Endodermal cell (in vitro differentiated cells): ENCODE results near the gene RNF121. TPM values are rescaled to one million over a fixed set of nuclear protein-coding genes. Genes with fewer than 3 reads are reported as not detected.

Experiments used
- DNase-seq: peaks from one replicate; pipeline ENCODE4 v3.0.0-alpha.2; 2017
- H3K27ac ChIP-seq: 2 replicates; pipeline ENCODE4 v1.5.1; 2013; ENCODE audit warnings: mild to moderate bottlenecking, low read depth, low read length, moderate library complexity
- H3K27me3 ChIP-seq: 2 replicates; pipeline ENCODE4 v1.6.1; 2013; ENCODE audit warnings: mild to moderate bottlenecking, low read length, moderate library complexity; ENCODE audit not compliant: insufficient read depth, control insufficient read depth, poor library complexity, severe bottlenecking
- H3K36me3 ChIP-seq: 2 replicates; pipeline ENCODE4 v1.7.0; 2013; ENCODE audit warnings: mild to moderate bottlenecking, low read length, moderate library complexity; ENCODE audit not compliant: control insufficient read depth, insufficient read depth
- H3K4me1 ChIP-seq: one replicate; pipeline ENCODE4 v1.7.0; 2013; ENCODE audit warnings: low read length; ENCODE audit not compliant: control insufficient read depth, insufficient read depth
- H3K4me3 ChIP-seq: 2 replicates; pipeline ENCODE4 v1.5.1; 2013; ENCODE audit warnings: mild to moderate bottlenecking, low read length, moderate library complexity
- H3K9ac ChIP-seq: 2 replicates; pipeline ENCODE4 v1.6.1; 2013; ENCODE audit warnings: mild to moderate bottlenecking, low read length, moderate library complexity; ENCODE audit not compliant: poor library complexity, severe bottlenecking; ENCODE audit errors: extremely low read depth
- H3K9me3 ChIP-seq: 2 replicates; pipeline ENCODE4 v1.6.1; 2013; ENCODE audit warnings: mild to moderate bottlenecking, low read length, moderate library complexity; ENCODE audit not compliant: control insufficient read depth
- H3K27ac Mint-ChIP-seq: 2 replicates; pipeline ENCODE4 v1.8.0; 2020; ENCODE audit warnings: mixed read lengths
- H3K27me3 Mint-ChIP-seq: 2 replicates; pipeline ENCODE4 v1.8.0; 2021; ENCODE audit warnings: mild to moderate bottlenecking, mixed read lengths; ENCODE audit not compliant: insufficient read depth
- H3K36me3 Mint-ChIP-seq: 2 replicates; pipeline ENCODE4 v1.8.0; 2020; ENCODE audit warnings: low read depth, mixed read lengths
- H3K4me1 Mint-ChIP-seq: 2 replicates; pipeline ENCODE4 v1.8.0; 2020; ENCODE audit warnings: mixed read lengths
- H3K4me3 Mint-ChIP-seq: 2 replicates; pipeline ENCODE4 v1.8.0; 2020; ENCODE audit warnings: mild to moderate bottlenecking, moderate library complexity, mixed read lengths
- H3K9me3 Mint-ChIP-seq: 2 replicates; pipeline ENCODE4 v1.8.0; 2020; ENCODE audit warnings: mild to moderate bottlenecking, mixed read lengths
- WGBS, 2 experiments: methylation state at CpG; one replicate each; pipeline versions ENCODE4 v1.1.5 to v1.1.7; 2013; ENCODE audit warnings: missing lambda C conversion rate in 2 of 2, mixed read lengths in 1 of 2; ENCODE audit not compliant: insufficient coverage in 1 of 2, insufficient read length in 1 of 2; 5-methylcytosine and 5-hydroxymethylcytosine counted together
- total RNA-seq, 2 donors: library from RNA; stranded (reverse); fragmentation: NEBNext Ultra II Directional in 1 of 2; extraction: Animal tissue kit (Norgen Biotek cat#: 25700) in 1 of 2; gene quantifications; 2 replicates in 1 of 2; 3 replicates in 1 of 2; pipeline ENCODE4 v1.2.1, GENCODE V29; 2021
- TF ChIP-seq, protein P1 (sequence below): fragments of 200-600 bp; sonication (generic); conservative IDR thresholded peaks from 2 replicates; pipeline ENCODE4 v1.5.0; 2021; ENCODE audit warnings: antibody characterized with exemption, mild to moderate bottlenecking

The RNF121 gene
- total RNA-seq, 2 donors from 2014 or later = 50.9 to 52.2 TPM

GRCh38 chr11:72039031-72039855 lies 110.4 kb downstream of the RNF121 start:
- TF ChIP-seq, protein P1, sequence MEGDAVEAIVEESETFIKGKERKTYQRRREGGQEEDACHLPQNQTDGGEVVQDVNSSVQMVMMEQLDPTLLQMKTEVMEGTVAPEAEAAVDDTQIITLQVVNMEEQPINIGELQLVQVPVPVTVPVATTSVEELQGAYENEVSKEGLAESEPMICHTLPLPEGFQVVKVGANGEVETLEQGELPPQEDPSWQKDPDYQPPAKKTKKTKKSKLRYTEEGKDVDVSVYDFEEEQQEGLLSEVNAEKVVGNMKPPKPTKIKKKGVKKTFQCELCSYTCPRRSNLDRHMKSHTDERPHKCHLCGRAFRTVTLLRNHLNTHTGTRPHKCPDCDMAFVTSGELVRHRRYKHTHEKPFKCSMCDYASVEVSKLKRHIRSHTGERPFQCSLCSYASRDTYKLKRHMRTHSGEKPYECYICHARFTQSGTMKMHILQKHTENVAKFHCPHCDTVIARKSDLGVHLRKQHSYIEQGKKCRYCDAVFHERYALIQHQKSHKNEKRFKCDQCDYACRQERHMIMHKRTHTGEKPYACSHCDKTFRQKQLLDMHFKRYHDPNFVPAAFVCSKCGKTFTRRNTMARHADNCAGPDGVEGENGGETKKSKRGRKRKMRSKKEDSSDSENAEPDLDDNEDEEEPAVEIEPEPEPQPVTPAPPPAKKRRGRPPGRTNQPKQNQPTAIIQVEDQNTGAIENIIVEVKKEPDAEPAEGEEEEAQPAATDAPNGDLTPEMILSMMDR = no peak
- Histone ChIP-seq H3K9me3 (no peaks in the 10 kb centered on the region), H3K27ac (peak overlapping the region; percentile 28), H3K4me1 (peaks cover 20% of the 10 kb centered on the region), H3K36me3 (peaks cover 15% of the 10 kb centered on the region), H3K9ac (no peak overlapping the region), H3K4me3 (peak overlapping the region; percentile 88), H3K27me3 (no peaks in the 10 kb centered on the region)
- WGBS, 2 experiments = 81 to 85% methylated on average over 5 of the region's 5 CpGs
- Mint-ChIP-seq H3K27me3 (no peaks in the 10 kb centered on the region), H3K27ac (no peak overlapping the region), H3K4me3 (no peak overlapping the region), H3K4me1 (peaks cover 5% of the 10 kb centered on the region), H3K36me3 (peaks cover 16% of the 10 kb centered on the region), H3K9me3 (no peaks in the 10 kb centered on the region)
- DNase-seq = no peak

DNA sequence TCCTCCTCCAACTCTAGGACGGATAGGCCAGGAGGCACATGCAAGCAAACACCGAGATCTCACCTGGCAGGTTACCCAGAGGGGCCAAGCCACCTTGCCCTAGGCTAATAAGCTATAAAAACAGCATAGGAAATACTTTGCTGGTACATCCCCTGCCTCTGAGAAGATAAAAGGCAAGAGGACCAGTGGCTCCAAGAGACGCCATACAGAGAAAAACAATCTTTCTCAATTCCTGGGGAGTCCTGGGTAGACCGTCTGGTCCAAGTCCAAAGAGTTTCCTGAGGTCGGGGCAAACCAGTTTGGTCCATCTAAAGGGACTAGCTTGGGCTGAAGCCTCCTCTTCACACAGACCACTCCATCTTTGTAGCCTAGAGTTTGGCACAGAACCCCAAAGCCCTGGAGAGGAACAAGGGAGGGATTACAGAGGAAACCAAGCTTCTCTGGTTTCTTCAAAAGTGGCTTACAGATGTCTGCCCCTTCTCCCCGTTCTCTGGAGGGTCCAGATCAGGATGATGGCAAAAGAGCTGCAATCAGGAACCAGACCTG lies 111.1 kb downstream of the RNF121 start:
- no peak overlapping the region for H3K4me3 Mint-ChIP-seq
- H3K36me3 Mint-ChIP-seq = peaks cover 14% of the 10 kb centered on the region
- Histone ChIP-seq H3K9me3 (no peaks in the 10 kb centered on the region), H3K36me3 (peaks cover 13% of the 10 kb centered on the region), H3K4me1 (peaks cover 20% of the 10 kb centered on the region), H3K27ac (peak overlapping the region; percentile 98), H3K4me3 (peak overlapping the region; percentile 88), H3K9ac (peak overlapping the region; percentile 65), H3K27me3 (no peaks in the 10 kb centered on the region)
- DNase-seq = no peak
- WGBS, 2 experiments = 71 to 84% methylated on average over 5 to 6 of the region's 6 CpGs
- no peaks in the 10 kb centered on the region for H3K9me3 Mint-ChIP-seq
- TF ChIP-seq, protein P1 = no peak
- no peaks in the 10 kb centered on the region for H3K27me3 Mint-ChIP-seq
- peaks cover 7% of the 10 kb centered on the region for H3K4me1 Mint-ChIP-seq
- no peak overlapping the region for H3K27ac Mint-ChIP-seq

- Mint-ChIP-seq H3K9me3 (no peaks in the 10 kb centered on the region), H3K4me3 (no peak overlapping the region), H3K27ac (no peak overlapping the region), H3K36me3 (peaks cover 7% of the 10 kb centered on the region), H3K27me3 (no peaks in the 10 kb centered on the region), H3K4me1 (peaks cover 8% of the 10 kb centered on the region)
- peaks cover 20% of the 10 kb centered on the region for H3K4me1 ChIP-seq
- no peaks in the 10 kb centered on the region for H3K27me3 ChIP-seq
- TF ChIP-seq, protein P1 = no peak
- peak overlapping the region; percentile 65 for H3K9ac ChIP-seq
- no peaks in the 10 kb centered on the region for H3K9me3 ChIP-seq
- H3K4me3 ChIP-seq = peak overlapping the region; percentile 88
- WGBS, 2 experiments = 2 to 6% methylated on average over 7 to 20 of the region's 23 CpGs
- H3K27ac ChIP-seq = peak overlapping the region; percentile 98
- DNase-seq = peak; percentile 89
- peaks cover 7% of the 10 kb centered on the region for H3K36me3 ChIP-seq
These were observed 111.9 kb downstream of the RNF121 start for GRCh38 chr11:72040491-72041363.
